Activated T-helper 1 cell treated with anti-CD3 and anti-CD28 coated beads, Interleukin-12 subunit alpha, Interleukin-12 subunit beta, Interleukin-2, Interleukin-4 antibody, amounts not matched to agents 30 ng/mL and 10 ng/mL and 1 ng/mL, durations not matched to agents 14 hours and 24 hours and 36 hours (primary cell): ENCODE results near the gene ARHGEF39. TPM values are rescaled to one million over a fixed set of nuclear protein-coding genes. Genes with fewer than 3 reads are reported as not detected.

Experiments used
- DNase-seq: peaks from one replicate; pipeline ENCODE4 v3.0.0; 2021; ENCODE audit warnings: low spot score
- H3K27ac Mint-ChIP-seq: one replicate; pipeline ENCODE4 v1.8.0; 2021; ENCODE audit warnings: mild to moderate bottlenecking, mixed read lengths
- H3K27me3 Mint-ChIP-seq: one replicate; pipeline ENCODE4 v1.8.0; 2022; ENCODE audit warnings: mild to moderate bottlenecking, moderate library complexity, mixed read lengths; ENCODE audit not compliant: insufficient read depth
- H3K36me3 Mint-ChIP-seq: one replicate; pipeline ENCODE4 v1.8.0; 2021; ENCODE audit warnings: low read depth, mixed read lengths
- H3K4me1 Mint-ChIP-seq: one replicate; pipeline ENCODE4 v1.8.0; 2021; ENCODE audit warnings: low read depth, mixed read lengths
- H3K4me3 Mint-ChIP-seq: one replicate; pipeline ENCODE4 v1.8.0; 2021; ENCODE audit warnings: mild to moderate bottlenecking, moderate library complexity, mixed read lengths
- H3K9me3 Mint-ChIP-seq: one replicate; pipeline ENCODE4 v1.8.0; 2021; ENCODE audit warnings: mixed read lengths
- intact Hi-C: fragments of 100-400 bp; cut with micrococcal nuclease; formaldehyde crosslinking; loops from one replicate; pipeline ENCODE4 v1.15.1; 2024
- total RNA-seq: library from RNA; stranded (reverse); gene quantifications from 2 replicates; pipeline ENCODE4 v1.2.3, GENCODE V29; 2022

ARHGEF39 gene
- total RNA-seq, 1 donor from 2014 or later, result 7.9 TPM

DNA sequence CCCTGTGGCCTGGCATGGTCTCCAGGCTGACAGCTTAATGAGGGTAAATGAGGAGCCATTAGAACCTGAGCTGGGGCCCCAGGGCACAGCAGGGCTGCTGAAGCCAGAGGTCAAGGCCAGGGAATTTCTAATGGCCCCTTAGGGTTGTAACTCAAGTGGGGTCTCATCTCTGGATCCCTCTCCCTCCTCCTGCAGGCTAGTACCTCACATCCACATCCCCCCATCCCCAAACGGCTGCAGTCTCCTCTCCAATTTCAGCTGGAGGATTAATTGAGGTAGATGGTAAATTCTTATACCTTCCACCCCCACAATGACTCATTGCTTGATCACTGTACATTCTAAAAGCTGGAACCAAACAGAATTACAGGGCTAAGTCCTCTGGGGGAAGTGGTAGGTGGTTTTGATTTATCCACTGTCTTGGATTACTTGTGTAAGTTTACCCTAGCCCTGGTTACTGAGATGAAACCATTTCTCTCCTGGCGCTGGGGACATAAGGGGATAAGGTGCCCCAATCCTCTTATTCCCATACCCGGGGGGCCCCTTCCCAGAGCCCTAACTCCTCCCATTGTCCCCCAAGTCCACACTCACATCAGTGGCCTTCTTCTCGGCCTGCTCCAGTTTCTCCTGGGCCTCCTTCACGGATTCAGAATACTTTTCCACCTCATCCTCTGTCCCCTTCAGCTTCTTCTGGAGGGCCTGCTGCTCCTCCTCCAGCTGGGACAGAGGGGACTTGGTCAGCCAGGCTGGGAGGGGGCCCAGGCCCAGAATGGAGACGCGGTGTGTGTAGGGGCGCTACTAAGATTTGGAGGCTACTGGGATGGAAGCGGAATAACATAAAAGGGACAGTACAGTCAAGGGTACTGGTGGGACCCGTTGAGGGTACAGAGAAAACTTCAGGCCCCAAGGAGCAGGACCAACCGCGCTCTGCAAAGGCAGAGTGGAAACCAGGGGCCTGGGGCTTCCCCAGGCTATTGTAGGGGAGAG is 23.9 kb upstream of the ARHGEF39 start:
- H3K27ac Mint-ChIP-seq, result no peak overlapping the region
- DNase-seq, result no peak

GRCh38 chr9:35687972-35688557 is 23.1 kb upstream of the ARHGEF39 start:
- H3K36me3 Mint-ChIP-seq, result no peaks in the 10 kb centered on the region
- no peak overlapping the region for H3K4me3 Mint-ChIP-seq
- intact Hi-C loops, result loop anchor here (1.0 to 2.0 kb wide), 3 partner anchors 23 to 83 kb away; partner anchors contain the start of genes ARHGEF39 and TESK1
- peaks cover 26% of the 10 kb centered on the region for H3K4me1 Mint-ChIP-seq
- no peak overlapping the region for H3K27ac Mint-ChIP-seq
- H3K9me3 Mint-ChIP-seq, result no peaks in the 10 kb centered on the region
- DNase-seq, result no peak
- H3K27me3 Mint-ChIP-seq, result peaks cover 2% of the 10 kb centered on the region

More for the DNA sequence above, 23.9 kb upstream of the ARHGEF39 start:
- Mint-ChIP-seq H3K4me3 (peak overlapping the region; percentile 75), H3K4me1 (peaks cover 26% of the 10 kb centered on the region), H3K9me3 (no peaks in the 10 kb centered on the region), H3K36me3 (no peaks in the 10 kb centered on the region), H3K27me3 (peaks cover 2% of the 10 kb centered on the region)
- intact Hi-C loops, result loop anchor here (1.0 to 2.0 kb wide), 3 partner anchors 24 to 84 kb away; partner anchors contain the start of genes ARHGEF39 and TESK1

DNA sequence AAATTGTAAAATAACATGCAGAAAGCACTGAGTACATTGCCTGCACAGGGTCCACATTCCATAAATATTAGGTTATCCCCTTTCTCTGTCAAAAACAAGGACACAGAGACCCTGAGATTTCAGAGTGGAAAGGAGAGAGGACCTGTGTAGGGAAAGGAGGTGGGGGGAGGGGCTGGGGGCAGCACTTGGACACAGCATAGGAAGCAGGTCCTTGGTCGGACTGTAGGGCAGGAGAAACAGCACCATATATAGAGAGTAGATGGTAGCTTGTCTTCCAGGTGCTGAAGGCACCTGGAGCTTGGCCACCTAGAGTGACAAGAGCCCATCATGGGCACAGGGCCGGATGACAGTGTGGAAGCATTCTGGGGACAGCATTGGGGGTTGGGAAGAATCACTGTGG is 22.3 kb upstream of the ARHGEF39 start:
- intact Hi-C loops, result no loop called here
- no peaks in the 10 kb centered on the region for H3K36me3 Mint-ChIP-seq
- no peak overlapping the region for H3K4me3 Mint-ChIP-seq

GRCh38 chr9:35686222-35687203 is 21.5 kb upstream of the ARHGEF39 start:
- peaks cover 20% of the 10 kb centered on the region for H3K4me1 Mint-ChIP-seq

More for the DNA sequence above, 22.3 kb upstream of the ARHGEF39 start:
- Mint-ChIP-seq H3K4me1 (peaks cover 26% of the 10 kb centered on the region), H3K9me3 (no peaks in the 10 kb centered on the region), H3K27ac (no peak overlapping the region), H3K27me3 (peaks cover 2% of the 10 kb centered on the region)
- DNase-seq, result no peak

GRCh38 chr9:35685506-35685905 is 20.5 kb upstream of the ARHGEF39 start:
- Mint-ChIP-seq H3K36me3 (no peaks in the 10 kb centered on the region), H3K27ac (no peak overlapping the region), H3K4me3 (no peak overlapping the region), H3K4me1 (peaks cover 14% of the 10 kb centered on the region), H3K27me3 (peaks cover 5% of the 10 kb centered on the region), H3K9me3 (no peaks in the 10 kb centered on the region)
- intact Hi-C loops, result no loop called here
- DNase-seq, result no peak

More at GRCh38 chr9:35686222-35687203, 21.5 kb upstream of the ARHGEF39 start:
- no peaks in the 10 kb centered on the region for H3K9me3 Mint-ChIP-seq
- DNase-seq, result no peak
- no peak overlapping the region for H3K4me3 Mint-ChIP-seq
- peaks cover 5% of the 10 kb centered on the region for H3K27me3 Mint-ChIP-seq
- no peaks in the 10 kb centered on the region for H3K36me3 Mint-ChIP-seq
- intact Hi-C loops, result no loop called here
- no peak overlapping the region for H3K27ac Mint-ChIP-seq

DNA sequence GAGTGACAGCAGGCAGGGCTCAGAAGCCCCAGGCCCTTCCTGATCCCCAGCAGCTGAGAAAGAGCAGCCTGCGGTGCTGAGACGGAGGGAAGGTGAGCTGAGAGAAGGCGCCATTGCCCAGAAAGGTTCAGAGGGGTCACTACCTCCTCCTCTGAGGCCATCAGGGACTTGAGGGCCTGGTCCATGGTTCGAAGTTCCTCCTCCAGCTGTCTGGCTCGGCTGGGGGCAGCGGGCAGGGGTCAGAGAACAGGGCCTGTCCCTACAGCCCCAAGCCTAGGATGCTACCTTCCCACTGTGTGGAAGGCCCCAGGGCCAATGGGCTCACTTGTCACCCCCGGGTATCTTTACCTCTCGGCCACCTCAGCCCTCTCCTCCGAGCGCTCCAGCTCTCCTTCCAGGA is 19.9 kb upstream of the ARHGEF39 start:
- H3K36me3 Mint-ChIP-seq, result no peaks in the 10 kb centered on the region
- DNase-seq, result no peak
- no peak overlapping the region for H3K4me3 Mint-ChIP-seq
- H3K27me3 Mint-ChIP-seq, result peaks cover 5% of the 10 kb centered on the region
- H3K4me1 Mint-ChIP-seq, result peaks cover 14% of the 10 kb centered on the region
- no peaks in the 10 kb centered on the region for H3K9me3 Mint-ChIP-seq
- H3K27ac Mint-ChIP-seq, result no peak overlapping the region
- intact Hi-C loops, result no loop called here

DNA sequence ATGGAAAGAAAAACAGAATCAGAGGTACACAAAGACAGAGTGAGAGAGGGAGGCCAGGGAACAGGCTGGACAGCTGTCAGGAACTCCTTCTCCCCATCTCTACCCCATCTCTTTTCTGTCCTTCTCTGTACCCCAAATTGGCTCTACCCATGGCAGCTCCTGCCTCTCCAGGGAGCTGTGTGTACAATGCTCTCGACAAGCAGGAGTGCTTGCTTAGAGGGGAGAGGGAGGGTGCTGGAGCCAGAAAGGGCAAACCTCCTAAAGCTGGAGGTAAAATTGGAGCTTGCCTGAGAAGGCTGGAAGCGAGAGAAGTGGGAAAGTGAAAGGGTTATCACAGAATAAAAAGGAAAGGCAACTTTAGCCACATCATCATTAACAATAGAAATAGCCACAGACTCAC is 18.3 kb upstream of the ARHGEF39 start:
- peaks cover 8% of the 10 kb centered on the region for H3K27me3 Mint-ChIP-seq
- no peaks in the 10 kb centered on the region for H3K9me3 Mint-ChIP-seq
- no peaks in the 10 kb centered on the region for H3K36me3 Mint-ChIP-seq
- no peak for DNase-seq
- no peak overlapping the region for H3K27ac Mint-ChIP-seq
- intact Hi-C loops, result no loop called here
- H3K4me3 Mint-ChIP-seq, result no peak overlapping the region
- H3K4me1 Mint-ChIP-seq, result peaks cover 5% of the 10 kb centered on the region

- no peaks in the 10 kb centered on the region for H3K36me3 Mint-ChIP-seq
- H3K4me3 Mint-ChIP-seq, result no peak overlapping the region
- H3K4me1 Mint-ChIP-seq, result no peaks in the 10 kb centered on the region
- no peak overlapping the region for H3K27ac Mint-ChIP-seq
- no peaks in the 10 kb centered on the region for H3K9me3 Mint-ChIP-seq
- peaks cover 8% of the 10 kb centered on the region for H3K27me3 Mint-ChIP-seq
- intact Hi-C loops, result no loop called here
- DNase-seq, result no peak
Measured at GRCh38 chr9:35682520-35683315, 17.7 kb upstream of the ARHGEF39 start.

DNA sequence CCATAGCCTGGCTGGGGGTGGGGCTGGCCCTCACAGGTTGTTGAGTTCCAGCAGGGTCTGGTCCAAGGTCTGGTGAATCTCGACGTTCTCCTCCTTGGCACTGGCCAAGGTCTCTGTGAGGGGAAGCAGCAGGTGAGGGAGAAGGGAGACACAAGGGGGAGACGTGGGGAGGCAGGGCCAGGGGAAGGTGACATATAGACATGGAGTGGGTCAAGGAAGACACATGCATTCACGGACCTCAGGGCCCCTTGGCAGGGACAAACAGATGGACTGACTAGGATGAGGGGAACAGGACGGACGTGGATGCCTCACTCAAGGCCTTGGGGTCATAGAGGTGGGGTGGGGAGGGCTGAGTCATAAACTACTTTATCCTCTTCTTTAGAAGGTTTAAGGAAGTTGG is 17.1 kb upstream of the ARHGEF39 start:
- intact Hi-C loops, result no loop called here
- H3K9me3 Mint-ChIP-seq, result no peaks in the 10 kb centered on the region
- DNase-seq, result no peak
- H3K27ac Mint-ChIP-seq, result no peak overlapping the region
- no peaks in the 10 kb centered on the region for H3K4me1 Mint-ChIP-seq
- no peak overlapping the region for H3K4me3 Mint-ChIP-seq
- peaks cover 6% of the 10 kb centered on the region for H3K27me3 Mint-ChIP-seq
- no peaks in the 10 kb centered on the region for H3K36me3 Mint-ChIP-seq

GRCh38 chr9:35681341-35682002 is 16.5 kb upstream of the ARHGEF39 start:
- H3K27ac Mint-ChIP-seq, result no peak overlapping the region
- intact Hi-C loops, result no loop called here

DNA sequence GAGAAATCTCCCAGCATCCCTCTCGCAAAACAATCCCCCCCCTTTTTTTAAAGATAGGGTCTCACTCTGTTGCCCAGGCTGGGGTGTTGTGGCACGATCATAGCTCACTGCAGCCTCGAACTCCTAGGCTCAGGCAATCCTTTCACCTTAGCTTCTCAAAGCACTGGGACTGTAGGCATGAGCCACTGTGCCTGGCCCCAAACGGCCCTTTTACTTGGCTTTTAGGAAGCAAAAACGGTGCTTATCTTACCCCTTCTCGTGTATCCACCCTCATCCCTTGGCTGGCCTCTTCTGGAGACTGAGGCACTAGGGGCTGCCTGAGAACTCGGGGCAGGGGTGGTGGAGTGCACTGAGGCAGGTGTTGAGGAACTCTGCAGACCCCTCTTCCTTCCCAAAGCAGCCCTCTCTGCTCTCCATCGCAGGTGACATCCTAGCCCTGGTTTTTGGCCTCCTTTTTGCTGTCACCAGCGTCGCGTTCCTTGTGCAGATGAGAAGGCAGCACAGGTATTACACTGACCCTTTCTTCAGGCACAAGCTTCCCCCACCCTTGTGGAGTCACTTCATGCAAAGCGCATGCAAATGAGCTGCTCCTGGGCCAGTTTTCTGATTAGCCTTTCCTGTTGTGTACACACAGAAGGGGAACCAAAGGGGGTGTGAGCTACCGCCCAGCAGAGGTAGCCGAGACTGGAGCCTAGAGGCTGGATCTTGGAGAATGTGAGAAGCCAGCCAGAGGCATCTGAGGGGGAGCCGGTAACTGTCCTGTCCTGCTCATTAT is 15.5 kb upstream of the ARHGEF39 start:
- no peak overlapping the region for H3K4me3 Mint-ChIP-seq
- peaks cover 11% of the 10 kb centered on the region for H3K27me3 Mint-ChIP-seq
- H3K27ac Mint-ChIP-seq, result no peak overlapping the region
- no peaks in the 10 kb centered on the region for H3K9me3 Mint-ChIP-seq
- intact Hi-C loops, result no loop called here
- H3K36me3 Mint-ChIP-seq, result no peaks in the 10 kb centered on the region
- no peak for DNase-seq
- H3K4me1 Mint-ChIP-seq, result peaks cover 5% of the 10 kb centered on the region

More at GRCh38 chr9:35681341-35682002, 16.5 kb upstream of the ARHGEF39 start:
- DNase-seq, result no peak
- Mint-ChIP-seq H3K4me1 (peaks cover 1% of the 10 kb centered on the region), H3K9me3 (no peaks in the 10 kb centered on the region), H3K36me3 (no peaks in the 10 kb centered on the region), H3K27me3 (peaks cover 8% of the 10 kb centered on the region), H3K4me3 (no peak overlapping the region)
